ENCODE measurements around the gene TMEM18. TPM values are rescaled to one million over a fixed set of nuclear protein-coding genes. Genes with fewer than 3 reads are reported as not detected.

Gene TMEM18
- total RNA-seq, 4 donors from 2014 or later, result 17.8 to 27.3 (median 21.5) TPM

GRCh38 chr2:660586-661359 is 16.4 kb downstream of the TMEM18 start:
- DNase-seq (ENCODE audit: low spot score), result no peak
- no peak for ATAC-seq (ENCODE audit: low FRiP score)
- TF ChIP-seq CTCF (IDR thresholded peaks at IDR 0.05), result no peak

GRCh38 chr2:660029-660428 is 17.2 kb downstream of the TMEM18 start:
- DNase-seq (ENCODE audit: low spot score) (no peak), ATAC-seq (ENCODE audit: low FRiP score) (no peak)
- no peak for TF ChIP-seq CTCF (IDR thresholded peaks at IDR 0.05)

GRCh38 chr2:658426-658825 is 18.8 kb downstream of the TMEM18 start:
- no peak for TF ChIP-seq CTCF (IDR thresholded peaks at IDR 0.05)
- no peak for DNase-seq (ENCODE audit: low spot score)
- no peak for ATAC-seq (ENCODE audit: low FRiP score)

GRCh38 chr2:657766-658165 is 19.4 kb downstream of the TMEM18 start:
- ATAC-seq (ENCODE audit: low FRiP score) (no peak), DNase-seq (ENCODE audit: low spot score) (no peak)
- TF ChIP-seq CTCF (IDR thresholded peaks at IDR 0.05), result no peak

- DNase-seq (ENCODE audit: low spot score) (no peak), ATAC-seq (ENCODE audit: low FRiP score) (no peak)
- no peak for TF ChIP-seq CTCF (IDR thresholded peaks at IDR 0.05)
Measured at GRCh38 chr2:656676-657075, 20.5 kb downstream of the TMEM18 start.

- DNase-seq (ENCODE audit: low spot score), result no peak
- TF ChIP-seq CTCF (IDR thresholded peaks at IDR 0.05), result no peak
- no peak for ATAC-seq (ENCODE audit: low FRiP score)
Measured at GRCh38 chr2:655626-656025, 21.6 kb downstream of the TMEM18 start.

- TF ChIP-seq CTCF (IDR thresholded peaks at IDR 0.05), result no peak
- ATAC-seq (ENCODE audit: low FRiP score), result no peak
- DNase-seq (ENCODE audit: low spot score), result no peak
Measured at GRCh38 chr2:654896-655295, 22.3 kb downstream of the TMEM18 start.

Data from omental fat pad (tissue), 4 donors.